Activated naive CD8-positive, alpha-beta T cell (primary cell): Measurements from ENCODE around the gene CCNY.

Experiments
- H3K27ac Mint-ChIP-seq: one replicate; pipeline ENCODE4 v1.8.0; 2021; ENCODE audit warnings: mixed read lengths
- H3K27me3 Mint-ChIP-seq: one replicate; pipeline ENCODE4 v1.8.0; 2021; ENCODE audit warnings: mixed read lengths
- H3K36me3 Mint-ChIP-seq: one replicate; pipeline ENCODE4 v1.8.0; 2021; ENCODE audit warnings: mixed read lengths
- H3K4me1 Mint-ChIP-seq: one replicate; pipeline ENCODE4 v1.8.0; 2021; ENCODE audit warnings: low read depth, mixed read lengths
- H3K4me3 Mint-ChIP-seq: one replicate; pipeline ENCODE4 v1.8.0; 2021; ENCODE audit warnings: mild to moderate bottlenecking, mixed read lengths
- H3K9me3 Mint-ChIP-seq: one replicate; pipeline ENCODE4 v1.8.0; 2021; ENCODE audit warnings: low read depth, mixed read lengths

CCNY gene

DNA sequence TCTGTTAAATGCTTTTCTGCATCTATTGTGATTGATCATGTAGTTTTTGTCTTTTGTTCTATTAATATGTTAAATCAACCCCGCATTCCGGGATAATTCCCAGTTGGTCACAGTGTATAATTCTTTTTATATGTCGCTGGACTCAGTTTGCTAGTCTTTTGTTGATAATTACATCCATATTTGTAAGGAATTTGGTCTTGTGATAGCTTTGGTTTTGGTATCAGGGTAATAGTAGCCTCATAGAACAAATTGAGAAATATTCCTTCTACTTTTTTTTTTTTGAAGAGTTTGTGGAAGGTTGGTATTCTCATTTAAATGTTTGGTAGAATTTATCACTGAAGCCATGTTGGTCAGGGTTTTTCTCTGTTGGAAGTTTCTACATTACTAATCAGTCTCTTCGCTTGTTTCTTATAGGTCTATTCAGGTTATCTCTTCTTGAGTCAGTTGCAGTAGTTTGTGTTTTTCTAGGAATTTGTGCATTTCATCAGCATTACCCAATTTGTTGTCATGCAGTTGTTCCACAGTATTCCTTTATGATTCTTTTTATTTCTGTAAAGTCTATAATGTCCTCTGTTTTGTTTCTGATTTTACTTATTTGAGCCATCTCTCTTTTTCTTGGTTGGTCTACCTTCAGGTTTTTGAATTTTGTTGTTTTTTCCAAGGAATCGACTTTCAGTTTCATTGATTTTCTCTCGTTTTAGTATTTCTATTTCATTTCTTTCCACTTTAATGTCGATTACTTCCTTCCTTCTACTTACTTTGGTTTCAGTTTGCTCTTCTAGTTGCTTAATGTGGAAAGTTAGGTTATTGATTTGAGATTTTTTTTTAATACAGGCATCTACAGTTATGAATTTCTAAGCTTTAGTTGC, 204.2 kb downstream of the CCNY start:
- Mint-ChIP-seq H3K9me3 (peaks cover 14% of the 10 kb centered on the region), H3K27ac (peak overlapping the region; percentile 54), H3K36me3 (peaks cover 40% of the 10 kb centered on the region), H3K27me3 (no peaks in the 10 kb centered on the region), H3K4me1 (peaks cover 24% of the 10 kb centered on the region), H3K4me3 (no peak overlapping the region)

DNA sequence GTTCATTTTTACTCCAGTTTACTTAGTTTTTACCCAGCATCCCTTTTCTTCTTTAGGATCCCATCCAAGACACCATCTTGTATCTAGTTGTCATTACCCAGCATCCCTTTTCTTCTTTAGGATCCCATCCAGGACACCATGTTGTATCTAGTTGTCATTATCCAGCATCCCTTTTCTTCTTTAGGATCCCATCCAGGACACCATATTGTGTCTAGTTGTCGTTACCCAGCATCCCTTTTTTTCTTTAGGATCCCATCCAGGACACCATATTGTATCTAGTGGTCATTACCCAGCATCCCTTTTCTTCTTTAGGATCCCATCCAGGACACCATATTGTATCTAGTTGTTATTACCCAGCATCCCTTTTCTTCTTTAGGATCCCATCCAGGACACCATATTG, 205.4 kb downstream of the CCNY start:
- Mint-ChIP-seq H3K27ac (no peak overlapping the region), H3K4me3 (no peak overlapping the region), H3K27me3 (no peaks in the 10 kb centered on the region), H3K9me3 (peaks cover 8% of the 10 kb centered on the region), H3K36me3 (peaks cover 30% of the 10 kb centered on the region), H3K4me1 (peaks cover 24% of the 10 kb centered on the region)

DNA sequence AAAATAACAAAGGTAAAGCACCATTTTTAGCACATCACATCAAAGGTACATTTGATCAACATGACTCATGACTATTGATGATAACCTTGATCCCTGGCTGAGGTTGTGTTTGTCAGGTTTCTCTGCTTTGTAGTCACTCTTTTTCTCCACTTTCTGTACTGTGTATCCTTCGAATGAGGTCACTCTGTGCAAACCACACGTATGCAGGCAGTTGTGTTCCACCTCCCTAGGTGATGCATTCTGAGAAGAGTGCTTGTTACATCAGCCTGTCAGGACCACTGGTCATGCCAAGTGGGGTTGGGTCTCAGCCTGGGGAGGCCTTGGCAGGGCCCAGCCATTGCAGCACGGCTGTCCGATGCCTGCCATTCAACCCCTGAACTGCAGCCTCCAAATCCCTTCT, 206.0 kb downstream of the CCNY start:
- Mint-ChIP-seq H3K9me3 (peaks cover 8% of the 10 kb centered on the region), H3K27me3 (no peaks in the 10 kb centered on the region), H3K4me3 (no peak overlapping the region), H3K4me1 (peaks cover 24% of the 10 kb centered on the region), H3K36me3 (peaks cover 29% of the 10 kb centered on the region), H3K27ac (no peak overlapping the region)

DNA sequence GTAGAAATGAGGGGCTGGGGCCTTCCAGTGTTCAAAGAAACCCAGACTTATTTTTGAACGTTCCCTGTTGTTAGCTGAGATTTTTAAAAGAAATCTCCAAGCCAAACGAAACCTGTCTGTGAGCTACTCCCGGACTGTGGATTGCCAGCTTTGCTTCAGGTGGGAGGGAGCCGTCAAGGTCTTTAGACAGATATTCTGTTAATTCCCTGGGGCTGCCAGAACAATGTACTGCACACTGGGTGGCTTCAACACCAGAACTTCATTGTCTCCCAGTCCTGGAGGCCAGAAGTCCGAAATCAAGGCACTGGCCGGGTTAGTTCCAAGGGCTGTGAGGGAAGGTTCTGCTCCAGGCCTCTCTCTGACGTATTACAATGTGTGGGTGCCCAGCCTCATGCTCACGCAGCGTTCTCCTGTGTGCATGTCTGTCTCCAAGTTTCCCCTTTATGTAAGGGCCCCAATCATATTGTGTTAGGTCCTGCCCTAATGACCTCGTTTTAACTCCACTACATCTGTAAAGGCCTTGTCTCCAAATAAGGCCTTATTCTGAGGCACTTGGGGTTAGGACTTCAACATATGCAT, 208.9 kb downstream of the CCNY start:
- peaks cover 10% of the 10 kb centered on the region for H3K4me1 Mint-ChIP-seq
- no peaks in the 10 kb centered on the region for H3K27me3 Mint-ChIP-seq
- no peaks in the 10 kb centered on the region for H3K9me3 Mint-ChIP-seq
- no peak overlapping the region for H3K4me3 Mint-ChIP-seq
- no peak overlapping the region for H3K27ac Mint-ChIP-seq
- H3K36me3 Mint-ChIP-seq: peaks cover 8% of the 10 kb centered on the region

DNA sequence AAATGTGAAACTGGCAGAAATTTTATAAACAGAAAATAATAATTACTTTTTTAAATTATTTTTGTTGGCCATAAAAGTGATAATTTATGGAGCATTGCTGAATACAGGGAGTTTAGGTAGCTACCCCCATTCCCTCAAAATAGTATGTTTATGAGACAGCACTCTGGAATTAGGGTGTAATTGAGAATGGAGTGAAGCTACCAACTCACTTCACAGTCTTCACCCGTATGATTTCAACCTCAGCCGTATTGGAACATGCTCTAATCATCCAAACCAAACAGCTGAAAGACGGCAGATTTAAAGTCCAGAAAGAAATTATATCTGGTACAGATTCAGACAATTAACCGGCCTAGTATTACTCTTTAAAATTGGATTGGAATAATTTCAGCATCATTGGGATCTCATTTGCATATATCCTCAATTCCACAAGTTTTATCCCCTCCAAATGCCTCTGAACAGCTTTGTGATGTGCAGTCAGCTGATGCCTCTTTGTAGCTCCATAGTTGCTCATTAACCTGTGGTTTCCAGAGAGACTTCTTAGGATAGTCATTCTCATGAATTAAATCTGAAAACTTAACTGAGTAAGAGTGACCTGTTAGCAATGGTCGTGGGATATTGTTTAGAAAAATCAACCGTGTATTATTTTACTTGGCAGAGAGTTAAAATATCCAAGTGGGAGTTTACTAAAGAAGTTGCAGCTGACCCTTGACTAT, 209.7 kb downstream of the CCNY start:
- Mint-ChIP-seq H3K27ac (no peak overlapping the region), H3K4me3 (no peak overlapping the region), H3K4me1 (peaks cover 4% of the 10 kb centered on the region), H3K36me3 (peaks cover 7% of the 10 kb centered on the region), H3K27me3 (no peaks in the 10 kb centered on the region), H3K9me3 (no peaks in the 10 kb centered on the region)

DNA sequence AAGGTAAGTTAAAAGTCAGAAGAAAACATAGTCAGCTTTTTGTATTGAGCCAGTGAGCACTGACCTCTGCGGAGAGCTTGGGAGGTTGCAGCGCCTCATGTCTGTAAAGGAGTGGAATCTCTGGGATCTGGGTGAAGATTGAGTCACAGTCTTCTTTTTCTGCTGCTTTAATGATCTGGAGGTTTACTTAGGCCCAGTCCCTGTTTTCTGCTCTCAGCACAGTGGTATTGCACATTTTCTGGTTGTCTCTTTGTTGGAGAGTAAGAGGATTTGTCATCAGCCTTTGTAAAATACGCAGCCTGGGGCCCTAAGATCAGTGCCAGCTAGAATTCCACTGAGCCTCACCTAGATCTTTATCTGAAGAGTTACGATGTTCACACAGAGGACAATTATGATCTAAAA, 210.5 kb downstream of the CCNY start:
- no peak overlapping the region for H3K27ac Mint-ChIP-seq
- peaks cover 4% of the 10 kb centered on the region for H3K4me1 Mint-ChIP-seq
- no peaks in the 10 kb centered on the region for H3K9me3 Mint-ChIP-seq
- H3K36me3 Mint-ChIP-seq: peaks cover 5% of the 10 kb centered on the region
- H3K27me3 Mint-ChIP-seq: no peaks in the 10 kb centered on the region
- H3K4me3 Mint-ChIP-seq: no peak overlapping the region

DNA sequence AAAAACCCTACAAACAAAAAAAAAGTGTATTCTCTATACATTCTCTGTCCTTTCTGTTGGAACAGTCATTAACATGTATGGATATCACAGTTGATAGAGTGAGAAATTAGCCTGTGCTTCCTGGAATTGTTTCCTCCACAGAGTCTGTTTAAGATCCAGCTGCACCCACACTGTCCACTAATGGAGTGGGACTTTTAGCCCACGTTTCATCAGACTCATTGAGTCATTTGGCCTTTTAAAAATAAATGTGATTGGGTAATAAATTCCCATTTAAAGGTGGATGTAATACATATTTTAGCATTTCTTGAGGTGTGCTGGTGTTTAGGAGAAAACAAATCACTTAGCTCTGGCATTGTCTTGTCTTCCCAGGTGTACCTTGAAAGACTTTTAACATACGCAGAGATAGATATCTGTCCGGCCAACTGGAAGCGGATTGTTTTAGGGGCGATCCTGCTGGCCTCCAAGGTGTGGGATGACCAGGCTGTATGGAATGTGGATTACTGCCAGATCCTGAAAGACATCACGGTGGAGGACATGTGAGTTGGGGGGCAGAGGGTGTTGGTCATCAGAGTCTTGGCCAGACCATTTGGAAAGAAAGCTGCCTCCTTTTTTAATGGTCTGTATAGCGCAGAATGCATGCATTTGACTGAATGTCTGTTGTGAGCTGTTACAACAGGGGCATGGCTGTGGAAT, 216.5 kb downstream of the CCNY start:
- Mint-ChIP-seq H3K4me1 (peaks cover 2% of the 10 kb centered on the region), H3K27ac (no peak overlapping the region), H3K9me3 (no peaks in the 10 kb centered on the region), H3K27me3 (no peaks in the 10 kb centered on the region), H3K36me3 (no peaks in the 10 kb centered on the region), H3K4me3 (no peak overlapping the region)

DNA sequence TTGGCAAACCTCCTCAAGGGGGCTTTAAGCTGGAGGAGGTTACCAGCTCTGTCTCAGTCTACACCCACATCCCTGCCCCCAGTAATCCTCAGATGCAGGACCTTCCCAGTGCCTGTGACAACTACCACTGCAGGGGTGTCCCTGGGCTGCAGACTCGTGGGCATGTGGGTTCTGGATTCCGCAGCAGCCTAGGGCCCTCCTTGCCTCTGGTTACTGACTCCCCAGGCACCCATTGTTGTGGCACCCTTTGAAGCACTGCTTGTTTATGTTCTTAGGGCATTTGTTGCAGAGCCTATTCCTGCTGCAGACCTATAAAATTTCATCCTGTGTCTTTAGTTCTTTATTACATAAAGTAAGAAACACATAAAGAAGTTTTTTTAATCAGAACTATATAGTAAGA, 217.7 kb downstream of the CCNY start:
- Mint-ChIP-seq H3K36me3 (peaks cover 1% of the 10 kb centered on the region), H3K27ac (no peak overlapping the region), H3K4me1 (peaks cover 2% of the 10 kb centered on the region), H3K4me3 (no peak overlapping the region), H3K27me3 (no peaks in the 10 kb centered on the region), H3K9me3 (no peaks in the 10 kb centered on the region)

DNA sequence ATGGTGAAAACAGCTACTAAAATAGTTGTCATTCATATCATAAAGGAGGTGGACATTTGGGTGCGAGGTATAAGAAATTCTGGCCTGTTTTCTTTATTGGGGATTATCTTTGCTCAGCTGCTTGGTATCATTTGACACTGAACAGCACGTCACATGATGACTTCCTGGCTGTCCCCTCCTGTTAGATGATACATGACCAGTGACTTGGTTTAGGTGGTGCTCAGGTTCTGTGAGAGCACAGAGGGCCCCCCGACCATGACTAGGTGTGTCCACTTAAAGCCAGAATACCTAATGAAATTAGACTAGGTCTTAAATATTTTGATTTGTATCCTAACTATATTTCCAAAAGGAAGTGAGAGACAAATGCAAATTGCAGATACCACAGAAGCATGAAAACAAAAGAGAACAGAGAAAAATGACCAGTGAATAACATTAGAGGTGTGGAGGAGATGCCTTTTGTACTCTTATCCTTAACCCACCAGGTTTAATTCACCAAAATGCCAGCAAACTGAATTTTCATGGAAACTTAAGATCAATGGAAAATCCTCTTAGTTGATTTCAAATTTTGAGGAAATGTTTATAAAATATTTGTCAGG, 218.2 kb downstream of the CCNY start:
- peaks cover 5% of the 10 kb centered on the region for H3K36me3 Mint-ChIP-seq
- H3K4me1 Mint-ChIP-seq: peaks cover 2% of the 10 kb centered on the region
- H3K9me3 Mint-ChIP-seq: no peaks in the 10 kb centered on the region
- no peak overlapping the region for H3K4me3 Mint-ChIP-seq
- H3K27me3 Mint-ChIP-seq: no peaks in the 10 kb centered on the region
- H3K27ac Mint-ChIP-seq: peak overlapping the region; percentile 55

DNA sequence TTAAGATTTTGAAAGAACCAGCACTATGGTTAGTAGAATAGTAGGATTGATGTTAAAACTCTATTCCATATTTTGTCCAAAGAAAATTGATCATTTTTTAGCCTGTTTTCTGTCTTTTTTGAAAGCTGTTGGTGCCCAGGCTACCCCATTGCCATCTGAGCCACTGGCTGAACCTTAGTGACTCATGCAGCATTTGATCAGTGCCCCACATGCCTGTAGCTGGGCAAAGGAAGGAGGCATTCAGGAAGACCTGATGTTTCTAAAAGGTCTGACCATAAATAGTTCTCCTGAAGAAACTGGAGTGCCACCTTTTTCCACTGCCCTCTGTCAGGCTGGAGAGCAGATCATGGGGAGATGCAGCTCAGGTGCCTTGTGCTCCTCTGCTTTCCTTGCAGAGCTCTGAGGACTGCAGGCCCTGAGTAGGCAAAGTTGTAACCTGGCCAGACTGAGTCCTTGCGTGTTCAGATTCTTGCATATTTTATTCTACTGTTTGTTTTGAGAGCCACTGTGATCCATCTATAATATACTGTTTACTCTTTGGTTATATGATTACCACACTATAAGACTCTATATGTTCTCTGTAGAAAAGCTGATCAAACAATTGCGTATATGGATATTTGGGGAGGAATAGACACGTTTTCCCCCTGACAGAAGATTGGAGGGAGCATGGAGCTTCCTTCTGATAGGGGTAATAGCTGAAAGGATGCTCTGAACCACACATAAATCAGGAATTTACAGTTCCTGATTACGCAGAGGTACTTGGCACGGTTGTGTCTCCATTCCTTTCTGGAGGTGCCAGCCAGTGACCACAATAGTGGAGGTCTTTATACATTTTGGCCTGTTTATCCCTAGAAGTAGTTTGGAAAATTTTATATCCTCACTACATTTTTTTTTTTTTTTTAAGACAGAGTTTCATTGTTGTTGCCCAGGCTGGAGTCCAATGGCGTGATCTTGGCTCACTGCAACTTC, 219.9 kb downstream of the CCNY start:
- no peak overlapping the region for H3K4me3 Mint-ChIP-seq
- peaks cover 2% of the 10 kb centered on the region for H3K4me1 Mint-ChIP-seq
- peaks cover 5% of the 10 kb centered on the region for H3K36me3 Mint-ChIP-seq
- H3K9me3 Mint-ChIP-seq: no peaks in the 10 kb centered on the region
- H3K27ac Mint-ChIP-seq: no peak overlapping the region
- H3K27me3 Mint-ChIP-seq: no peaks in the 10 kb centered on the region

DNA sequence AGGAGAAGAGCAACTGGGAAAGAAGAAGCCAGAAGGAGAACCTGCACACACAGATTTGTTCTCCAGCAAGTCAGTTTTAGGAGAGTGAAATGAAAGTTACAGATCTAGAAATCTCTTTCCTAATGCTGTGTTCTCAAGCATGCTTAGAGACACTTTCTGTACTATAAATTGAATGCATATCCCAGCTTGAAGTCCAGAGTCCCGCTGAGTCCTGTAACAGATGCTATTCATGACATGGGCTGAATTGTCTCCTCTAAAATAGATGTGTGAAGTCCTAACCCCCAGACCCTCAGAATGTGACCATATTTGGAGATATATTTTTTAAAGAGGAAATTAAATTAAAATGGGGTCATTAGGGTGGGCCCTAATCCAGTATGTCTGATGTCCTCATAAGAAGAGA, 222.0 kb downstream of the CCNY start:
- Mint-ChIP-seq H3K27me3 (no peaks in the 10 kb centered on the region), H3K4me1 (peaks cover 3% of the 10 kb centered on the region), H3K27ac (no peak overlapping the region), H3K36me3 (peaks cover 11% of the 10 kb centered on the region), H3K9me3 (no peaks in the 10 kb centered on the region), H3K4me3 (no peak overlapping the region)

DNA sequence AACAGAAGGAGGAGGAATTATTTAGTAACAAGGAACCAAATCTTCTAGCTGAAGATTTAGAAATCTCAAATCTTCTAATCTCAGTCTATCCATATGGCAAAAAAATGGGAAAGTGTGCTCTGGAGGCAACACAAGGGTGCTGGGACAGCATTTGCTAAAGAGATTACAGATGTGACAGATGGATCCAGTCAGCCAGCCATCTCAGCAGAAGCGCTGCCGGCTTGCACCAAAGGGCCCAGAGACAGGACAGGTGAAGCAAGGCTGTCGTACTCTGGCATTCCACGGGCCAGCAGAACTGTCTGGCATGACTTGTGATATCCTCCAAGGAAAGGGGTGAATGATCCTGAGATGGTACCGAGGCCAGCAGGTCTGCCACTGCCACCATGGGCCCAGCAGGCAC, 223.1 kb downstream of the CCNY start:
- Mint-ChIP-seq H3K4me1 (peaks cover 6% of the 10 kb centered on the region), H3K27me3 (no peaks in the 10 kb centered on the region), H3K4me3 (no peak overlapping the region), H3K27ac (peak overlapping the region; percentile 30), H3K9me3 (no peaks in the 10 kb centered on the region), H3K36me3 (peaks cover 12% of the 10 kb centered on the region)

DNA sequence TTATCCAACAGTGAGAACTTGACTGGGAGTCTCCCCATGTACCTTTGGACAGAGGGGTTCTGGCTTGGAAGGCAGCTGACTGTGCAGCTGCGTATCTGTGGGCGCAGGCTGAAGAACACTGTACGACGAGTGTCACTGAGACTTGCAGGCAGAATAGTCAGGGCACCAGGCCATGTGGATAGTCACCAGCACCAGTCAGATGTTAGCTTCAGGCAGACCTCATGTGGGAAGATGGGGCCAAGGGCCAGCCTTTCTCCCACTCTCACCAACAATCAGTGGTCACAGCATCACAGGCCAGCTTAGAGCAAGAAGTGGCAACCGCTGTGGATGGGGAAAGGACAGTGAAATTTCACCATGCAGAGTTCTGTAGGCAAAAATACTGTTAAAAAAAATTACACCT, 225.4 kb downstream of the CCNY start:
- H3K36me3 Mint-ChIP-seq: peaks cover 15% of the 10 kb centered on the region

DNA sequence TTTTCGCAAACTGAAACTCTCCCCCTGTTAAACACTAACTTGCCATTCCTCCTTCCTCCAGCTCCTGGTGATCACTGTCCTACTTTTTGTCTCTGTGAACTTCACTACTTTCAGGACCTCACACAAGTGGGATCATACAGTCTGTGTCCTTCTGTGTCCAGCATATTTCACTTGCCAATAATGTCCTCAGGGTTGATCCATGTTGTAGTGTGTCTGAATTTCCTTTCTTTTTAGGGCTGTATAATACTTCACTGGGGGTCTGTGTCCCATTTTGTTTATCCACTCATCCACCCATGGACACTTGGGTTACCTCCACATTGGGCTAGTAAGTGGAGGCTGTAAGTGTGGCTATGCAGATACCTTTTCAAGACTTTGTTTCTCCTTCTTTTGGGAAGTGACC, 226.1 kb downstream of the CCNY start:
- Mint-ChIP-seq H3K27me3 (no peaks in the 10 kb centered on the region), H3K36me3 (peaks cover 16% of the 10 kb centered on the region), H3K27ac (peak overlapping the region; percentile 43), H3K4me1 (peaks cover 6% of the 10 kb centered on the region), H3K4me3 (no peak overlapping the region), H3K9me3 (no peaks in the 10 kb centered on the region)

More for the DNA sequence above, 225.4 kb downstream of the CCNY start:
- Mint-ChIP-seq H3K27ac (no peak overlapping the region), H3K27me3 (no peaks in the 10 kb centered on the region), H3K4me1 (peaks cover 6% of the 10 kb centered on the region), H3K4me3 (no peak overlapping the region), H3K9me3 (no peaks in the 10 kb centered on the region)
